HepG2 (cell line): Measurements from ENCODE around the gene DDX19B. TPM values are rescaled to one million over a fixed set of nuclear protein-coding genes. Genes with fewer than 3 reads are reported as not detected.

Experiments
- AHDC1 ChIP-seq: sonication (generic); formaldehyde crosslinking; IDR thresholded peaks from 2 replicates; pipeline ENCODE4 v1.5.1; 2020; ENCODE audit warnings: mild to moderate bottlenecking, missing genetic modification reagents, borderline replicate concordance
- CAMTA2 ChIP-seq: sonication (generic); formaldehyde crosslinking; IDR thresholded peaks from 2 replicates; pipeline ENCODE4 v1.4.0; 2020; ENCODE audit warnings: mild to moderate bottlenecking, missing genetic modification reagents, borderline replicate concordance
- EZH2 ChIP-seq: conservative IDR thresholded peaks from 2 replicates; pipeline ENCODE4 v1.6.1; 2012; ENCODE audit warnings: mild to moderate bottlenecking, low read depth, low read length, moderate library complexity
- IKZF4 ChIP-seq: sonication (generic); formaldehyde crosslinking; IDR thresholded peaks from 2 replicates; pipeline ENCODE4 v1.5.1; 2020; ENCODE audit warnings: borderline replicate concordance, mild to moderate bottlenecking, low read depth, missing genetic modification reagents; ENCODE audit errors: not compliant biosample characterization
- KDM3A ChIP-seq: IDR thresholded peaks from 2 replicates; pipeline ENCODE4 v1.6.1; 2018; ENCODE audit warnings: low read depth, missing compliant biosample characterization
- KDM4B ChIP-seq: sonication (generic); formaldehyde crosslinking; IDR thresholded peaks from 2 replicates; pipeline ENCODE4 v1.4.0; 2020; ENCODE audit warnings: missing genetic modification reagents
- MED8 ChIP-seq: sonication (generic); formaldehyde crosslinking; IDR thresholded peaks from 2 replicates; pipeline ENCODE4 v1.8.1; 2023; ENCODE audit warnings: mild to moderate bottlenecking, missing genetic modification reagents; ENCODE audit not compliant: insufficient replicate concordance
- PRDM10 ChIP-seq: sonication (generic); formaldehyde crosslinking; IDR thresholded peaks from 2 replicates; pipeline ENCODE4 v1.4.0; 2020; ENCODE audit warnings: low read depth, missing genetic modification reagents
- SMYD3 ChIP-seq: sonication (generic); formaldehyde crosslinking; IDR thresholded peaks from 2 replicates; pipeline ENCODE4 v1.8.1; 2023; ENCODE audit warnings: mild to moderate bottlenecking, missing genetic modification reagents
- SOX6 ChIP-seq, 2 experiments: fragments of 450-650 bp in 1 of 2; sonication (generic) in 1 of 2; formaldehyde crosslinking in 1 of 2; IDR thresholded peaks; 2 replicates each; pipeline versions ENCODE4 v1.4.0 to v1.6.1; 2017 to 2020; ENCODE audit warnings: antibody characterized with exemption in 1 of 2, mild to moderate bottlenecking in 1 of 2, missing genetic modification reagents in 1 of 2
- YEATS4 ChIP-seq: sonication (generic); formaldehyde crosslinking; IDR thresholded peaks from 2 replicates; pipeline ENCODE4 v1.4.0; 2020; ENCODE audit warnings: missing genetic modification reagents, borderline replicate concordance
- ZBTB10 ChIP-seq: sonication (generic); formaldehyde crosslinking; IDR thresholded peaks from 2 replicates; pipeline ENCODE4 v1.4.0; 2020; ENCODE audit warnings: missing genetic modification reagents, borderline replicate concordance
- ZNF234 ChIP-seq: sonication (generic); formaldehyde crosslinking; conservative IDR thresholded peaks from 2 replicates; pipeline ENCODE4 v1.5.1; 2020; ENCODE audit warnings: mild to moderate bottlenecking, missing genetic modification reagents
- ZNF274 ChIP-seq: sonication (generic); formaldehyde crosslinking; IDR thresholded peaks from 2 replicates; pipeline ENCODE4 v1.5.1; 2020; ENCODE audit warnings: mild to moderate bottlenecking, missing genetic modification reagents
- ZNF749 ChIP-seq: sonication (generic); formaldehyde crosslinking; IDR thresholded peaks from 2 replicates; pipeline ENCODE4 v1.8.0; 2022; ENCODE audit warnings: mild to moderate bottlenecking, missing genetic modification reagents, moderate library complexity, borderline replicate concordance
- polyA plus RNA-seq, 8 experiments: library from polyadenylated mRNA; depleted of rRNA in 3 of 8; stranded (reverse) in 7 of 8; unstranded in 1 of 8; fragments of >200 nt; fragmentation: Illumina TruSeq in 4 of 8; extraction: Trizol in 4 of 8; gene quantifications; 2 replicates each; pipeline versions ENCODE4 v1.2.1 to v1.2.3, GENCODE V29; 2011 to 2016; ENCODE audit warnings: low read depth in 4 of 8, missing spikeins in 1 of 8, mixed read lengths in 1 of 8; ENCODE audit not compliant: insufficient read depth in 1 of 8
- total RNA-seq, 5 experiments: library from RNA; depleted of rRNA; stranded (reverse); fragments of >200 nt; fragmentation: Illumina TruSeq; extraction: Trizol; gene quantifications; 2 replicates each; pipeline ENCODE4 v1.2.3, GENCODE V29; 2016; ENCODE audit warnings: low read depth in 1 of 5

The DDX19B gene
- total and polyA plus RNA-seq, 2 of the 13 experiments (the other 11 are each of a cell fraction or from before 2014, with no cell fraction given) = 36.2 to 40.0 TPM

- 0 out of 2 replicates have a peak, but pooled peaks have one; percentile 28 for TF ChIP-seq ZBTB10 (CRISPR knock-in tag)
- TF ChIP-seq EZH2 = no peak
- TF ChIP-seq SMYD3 = no peak
- TF ChIP-seq ZNF234 (CRISPR knock-in tag) = peak; percentile 71; the same call in 1 of the 2 replicates
- TF ChIP-seq KDM3A (CRISPR knock-in tag) = no peak
- peak; percentile 85 for TF ChIP-seq ZNF274 (CRISPR knock-in tag)
- no peak; the same call in 1 of the 2 replicates for TF ChIP-seq YEATS4
- TF ChIP-seq CAMTA2 (CRISPR knock-in tag) = 0 out of 2 replicates have a peak, but pooled peaks have one; percentile 64
- TF ChIP-seq MED8 (CRISPR knock-in tag) = peak; percentile 48
- no peak for TF ChIP-seq IKZF4 (CRISPR knock-in tag)
- TF ChIP-seq AHDC1 (CRISPR knock-in tag) = no peak
- no peak for TF ChIP-seq KDM4B (CRISPR knock-in tag)
- no peak for TF ChIP-seq SOX6 (IDR thresholded peaks at IDR 0.05)
- no peak; the same call in 1 of the 2 replicates for TF ChIP-seq SOX6 (CRISPR knock-in tag; IDR thresholded peaks at IDR 0.05)
- TF ChIP-seq PRDM10 (CRISPR knock-in tag) = no peak
- TF ChIP-seq ZNF749 (CRISPR knock-in tag) = no peak; the same call in 1 of the 2 replicates
These were observed 48.0 kb upstream of the DDX19B start (continued) for GRCh38 chr16:70250748-70251628.
